Measurements from ENCODE around the gene RAB6A.

The RAB6A gene

DNA sequence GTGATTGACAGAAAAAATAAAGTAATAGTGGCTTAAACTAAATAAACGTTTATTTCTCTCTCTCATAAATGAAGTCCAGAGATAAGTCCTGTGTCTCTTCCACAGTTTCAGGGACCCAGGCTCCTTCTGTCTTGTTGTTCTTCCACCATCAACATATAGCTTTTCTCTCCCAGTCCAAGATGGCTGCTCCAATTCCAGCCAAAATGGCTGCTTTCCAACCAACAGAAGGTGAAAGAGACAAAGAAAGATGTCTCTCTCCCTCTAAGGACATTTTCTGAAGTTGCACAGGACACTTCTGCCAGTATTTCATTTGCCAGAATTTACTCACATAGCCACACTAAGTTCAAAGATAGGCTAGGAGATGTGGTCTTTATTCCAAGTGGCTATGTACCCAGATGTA lies 123.9 kb downstream of the RAB6A start:
- TF ChIP-seq, protein P1, sequence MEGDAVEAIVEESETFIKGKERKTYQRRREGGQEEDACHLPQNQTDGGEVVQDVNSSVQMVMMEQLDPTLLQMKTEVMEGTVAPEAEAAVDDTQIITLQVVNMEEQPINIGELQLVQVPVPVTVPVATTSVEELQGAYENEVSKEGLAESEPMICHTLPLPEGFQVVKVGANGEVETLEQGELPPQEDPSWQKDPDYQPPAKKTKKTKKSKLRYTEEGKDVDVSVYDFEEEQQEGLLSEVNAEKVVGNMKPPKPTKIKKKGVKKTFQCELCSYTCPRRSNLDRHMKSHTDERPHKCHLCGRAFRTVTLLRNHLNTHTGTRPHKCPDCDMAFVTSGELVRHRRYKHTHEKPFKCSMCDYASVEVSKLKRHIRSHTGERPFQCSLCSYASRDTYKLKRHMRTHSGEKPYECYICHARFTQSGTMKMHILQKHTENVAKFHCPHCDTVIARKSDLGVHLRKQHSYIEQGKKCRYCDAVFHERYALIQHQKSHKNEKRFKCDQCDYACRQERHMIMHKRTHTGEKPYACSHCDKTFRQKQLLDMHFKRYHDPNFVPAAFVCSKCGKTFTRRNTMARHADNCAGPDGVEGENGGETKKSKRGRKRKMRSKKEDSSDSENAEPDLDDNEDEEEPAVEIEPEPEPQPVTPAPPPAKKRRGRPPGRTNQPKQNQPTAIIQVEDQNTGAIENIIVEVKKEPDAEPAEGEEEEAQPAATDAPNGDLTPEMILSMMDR (IDR thresholded peaks at IDR 0.05; ENCODE audit: low read depth, low read length) = no peak
- no peak overlapping the region for H3K4me3 ChIP-seq (ENCODE audit: low read depth, low read length)

DNA sequence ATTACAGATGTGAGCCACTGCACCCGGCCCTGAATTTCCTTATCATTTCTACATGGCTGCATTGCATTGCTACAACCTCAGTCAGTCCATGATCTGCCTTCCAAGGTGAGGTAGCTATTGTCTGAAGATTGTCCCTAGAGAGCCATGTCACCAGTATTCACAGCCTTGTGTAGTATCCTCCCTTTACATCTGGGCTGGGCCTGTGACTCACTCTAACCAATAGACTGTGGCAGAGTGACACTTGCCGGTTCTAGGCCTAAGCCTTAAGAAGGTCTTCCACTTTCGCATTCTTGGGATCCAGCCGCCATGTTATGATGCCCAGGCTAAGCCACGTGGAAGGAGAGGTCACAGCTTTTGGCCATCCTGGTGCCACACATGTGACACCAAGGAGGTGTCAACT lies 124.6 kb downstream of the RAB6A start:
- TF ChIP-seq, protein P1 (IDR thresholded peaks at IDR 0.05; ENCODE audit: low read depth, low read length) = no peak
- no peak overlapping the region for H3K4me3 ChIP-seq (ENCODE audit: low read depth, low read length)

DNA sequence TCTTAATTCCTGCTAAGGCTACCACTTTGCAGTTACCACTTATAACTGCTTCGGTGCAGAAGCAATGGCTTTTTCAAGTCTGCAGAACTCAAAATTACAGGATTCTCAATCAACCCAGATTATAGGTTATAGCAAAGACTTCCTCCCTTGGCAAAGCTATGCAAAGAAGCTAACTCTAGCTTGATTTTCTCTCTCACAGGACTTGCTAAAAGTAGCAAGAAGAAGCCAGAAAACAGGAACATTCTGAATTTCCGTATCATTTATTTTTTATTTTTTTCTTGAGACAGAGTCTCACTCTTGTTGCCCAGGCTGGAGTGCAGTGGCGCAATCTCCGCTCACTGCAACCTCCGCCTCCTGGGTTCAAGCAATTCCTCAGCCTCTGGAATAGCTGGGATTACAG lies 125.2 kb downstream of the RAB6A start:
- TF ChIP-seq, protein P1 (IDR thresholded peaks at IDR 0.05; ENCODE audit: low read depth, low read length) = no peak
- H3K4me3 ChIP-seq (ENCODE audit: low read depth, low read length) = no peak overlapping the region

DNA sequence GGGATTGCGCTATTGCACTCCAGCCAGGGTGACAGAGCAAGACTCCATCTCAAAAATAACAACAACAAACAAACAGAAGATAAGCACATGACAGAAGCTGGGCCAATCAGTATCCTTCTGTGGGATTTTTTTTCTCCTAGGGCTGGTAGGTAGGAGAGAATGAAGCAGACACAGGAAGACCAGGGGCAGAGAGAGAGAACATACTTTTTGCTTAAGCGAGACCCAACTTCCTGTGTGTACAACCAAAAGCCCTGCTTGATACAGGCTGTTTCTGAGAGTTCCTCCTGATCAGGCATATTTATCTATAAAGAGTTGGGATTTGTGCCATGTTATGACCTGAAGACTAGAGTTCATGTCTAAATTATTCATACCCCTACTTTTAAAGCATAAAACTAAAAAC lies 126.9 kb downstream of the RAB6A start:
- TF ChIP-seq, protein P1 (IDR thresholded peaks at IDR 0.05; ENCODE audit: low read depth, low read length) = no peak

DNA sequence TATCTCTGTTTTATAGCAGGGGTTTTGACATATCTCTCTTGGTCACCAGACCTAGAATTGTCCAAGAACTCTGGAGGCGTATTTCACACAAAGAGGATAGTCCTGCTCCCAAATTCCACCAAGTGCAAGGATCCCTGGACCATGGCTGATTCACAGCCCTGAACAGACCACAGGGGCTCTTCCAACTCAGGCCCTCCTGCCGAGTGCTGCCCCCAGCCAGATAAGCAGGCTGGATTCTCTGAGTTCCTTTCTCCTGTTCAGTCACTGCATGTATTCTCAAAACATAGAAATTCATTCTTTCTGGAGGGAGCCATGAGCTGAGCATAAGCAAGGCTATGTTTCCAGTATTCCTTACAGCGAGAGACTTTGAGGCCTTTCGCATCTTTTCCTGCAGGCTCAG lies 127.9 kb downstream of the RAB6A start:
- TF ChIP-seq, protein P1 (IDR thresholded peaks at IDR 0.05; ENCODE audit: low read depth, low read length) = no peak
- no peak overlapping the region for H3K4me3 ChIP-seq (ENCODE audit: low read depth, low read length)

More for the DNA sequence above, 126.9 kb downstream of the RAB6A start:
- no peak overlapping the region for H3K4me3 ChIP-seq (ENCODE audit: low read depth, low read length)

DNA sequence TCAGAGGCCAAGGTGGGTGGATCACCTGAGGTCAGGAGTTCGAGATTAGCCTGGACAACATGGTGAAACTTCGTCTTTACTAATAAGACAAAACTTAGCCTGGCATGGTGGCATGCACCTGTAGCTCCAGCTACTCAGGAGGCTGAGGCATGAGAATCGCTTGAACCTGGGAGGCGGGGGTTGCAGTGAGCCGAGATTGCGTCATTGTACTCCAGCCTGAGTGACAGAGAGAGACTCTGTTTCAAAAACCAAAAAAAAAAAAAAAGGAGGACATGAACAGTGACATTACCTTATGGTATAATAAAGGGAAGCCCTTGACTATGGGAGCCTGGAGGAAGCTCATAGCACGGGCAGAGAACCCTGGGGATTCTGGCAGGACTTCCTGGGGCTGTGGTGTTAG lies 131.0 kb downstream of the RAB6A start:
- no peak overlapping the region for H3K4me3 ChIP-seq (ENCODE audit: low read depth, low read length)
- TF ChIP-seq, protein P1 (IDR thresholded peaks at IDR 0.05; ENCODE audit: low read depth, low read length) = no peak

DNA sequence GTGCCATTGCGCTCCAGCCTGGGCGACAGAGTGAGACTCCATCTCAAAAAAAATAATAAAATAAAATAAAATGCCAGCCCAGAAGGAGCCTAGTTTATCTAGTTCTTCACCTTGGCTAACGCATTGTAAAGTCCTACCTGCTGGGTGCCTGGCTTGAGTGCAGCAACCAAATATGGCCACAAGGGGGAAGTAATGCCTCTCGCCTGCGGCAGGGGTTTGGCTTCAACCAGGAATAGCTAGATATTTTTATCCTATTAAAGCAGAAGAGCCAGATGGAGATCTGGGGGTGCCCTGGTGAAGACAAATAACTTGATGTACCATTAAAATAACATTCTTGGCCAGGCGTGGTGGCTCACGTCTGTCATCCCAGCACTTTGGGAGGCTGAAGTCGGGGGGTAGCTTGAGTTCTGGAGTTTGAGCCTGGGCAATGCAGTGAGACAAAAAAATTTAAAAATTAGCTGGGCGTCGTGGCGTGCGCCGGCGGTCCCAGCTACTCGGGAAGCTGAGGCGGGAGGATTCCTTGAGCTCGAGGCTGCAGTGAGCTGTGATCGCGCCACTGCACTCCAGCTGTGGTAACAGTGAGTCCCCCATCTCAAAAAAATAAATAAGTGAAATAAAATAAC lies 135.1 kb downstream of the RAB6A start:
- H3K4me3 ChIP-seq (ENCODE audit: low read depth, low read length) = no peak overlapping the region
- TF ChIP-seq, protein P1 (IDR thresholded peaks at IDR 0.05; ENCODE audit: low read depth, low read length) = peak; percentile 80
